Spinal cord (tissue), 10 donors: ENCODE results near the gene NUBP2. TPM values are rescaled to one million over a fixed set of nuclear protein-coding genes. Genes with fewer than 3 reads are reported as not detected.

Experiments used
- DNase-seq, 6 donors: peaks; one replicate each; pipeline versions ENCODE4 v3.0.0 to v3.0.0-alpha.2; 2013 to 2015; ENCODE audit warnings: low spot score in 6 of 6, low read depth in 4 of 6
- H3K27ac ChIP-seq: one replicate; pipeline ENCODE4 v1.5.1; 2013; ENCODE audit warnings: low read depth, low read length, control low read depth
- H3K27me3 ChIP-seq: one replicate; pipeline ENCODE4 v1.6.1; 2013; ENCODE audit warnings: low read length; ENCODE audit not compliant: control insufficient read depth, insufficient read depth
- H3K36me3 ChIP-seq: one replicate; pipeline ENCODE4 v1.6.1; 2013; ENCODE audit warnings: low read length; ENCODE audit not compliant: control insufficient read depth, insufficient read depth
- H3K4me1 ChIP-seq: one replicate; pipeline ENCODE4 v1.6.1; 2013; ENCODE audit warnings: low read length; ENCODE audit not compliant: control insufficient read depth, insufficient read depth
- H3K4me3 ChIP-seq: one replicate; pipeline ENCODE4 v1.5.1; 2013; ENCODE audit warnings: low read depth, low read length, control low read depth
- H3K9me3 ChIP-seq: one replicate; pipeline ENCODE4 v1.6.1; 2013; ENCODE audit warnings: low read length; ENCODE audit not compliant: control insufficient read depth, insufficient read depth
- WGBS: methylation state at CpG from one replicate; pipeline ENCODE4 v1.1.5; 2013; ENCODE audit warnings: missing lambda C conversion rate; ENCODE audit not compliant: insufficient coverage; 5-methylcytosine and 5-hydroxymethylcytosine counted together
- polyA plus RNA-seq, 2 donors: library from polyadenylated mRNA; unstranded; fragments of 120-200 nt; gene quantifications; one replicate each; pipeline ENCODE4 v1.2.1, GENCODE V29; 2013; ENCODE audit not compliant: insufficient read length in 2 of 2
- total RNA-seq, 2 donors: library from RNA; depleted of rRNA in 1 of 2; stranded (reverse); fragments of 120-200 nt in 1 of 2; fragments of >200 nt in 1 of 2; gene quantifications; one replicate each; pipeline versions ENCODE4 v1.2.3 to v1.2.4, GENCODE V29; 2013 to 2014
- donor health status: healthy.

Gene NUBP2
- total and polyA plus RNA-seq, 4 donors, result 24.7 to 80.4 (median 67.7) TPM

DNA sequence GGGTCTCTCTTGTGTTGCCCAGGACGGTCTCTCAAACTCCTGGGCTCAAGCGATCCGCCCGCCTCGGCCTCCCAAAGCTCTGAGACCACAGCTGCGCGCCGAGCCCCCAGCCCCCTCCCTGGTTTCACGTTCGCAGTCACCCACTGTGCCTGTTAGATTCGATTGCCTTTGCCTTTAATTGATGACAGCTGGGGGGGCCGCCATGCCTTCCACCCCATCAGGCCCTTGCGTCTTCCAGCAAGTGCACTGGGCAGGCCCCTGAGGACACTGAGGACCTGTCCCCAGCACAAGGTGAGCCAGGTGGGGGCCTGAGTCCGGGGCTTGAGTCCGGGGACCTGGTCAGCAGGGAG is 7.5 kb downstream of the NUBP2 start:
- no peak overlapping the region for H3K27ac ChIP-seq

DNA sequence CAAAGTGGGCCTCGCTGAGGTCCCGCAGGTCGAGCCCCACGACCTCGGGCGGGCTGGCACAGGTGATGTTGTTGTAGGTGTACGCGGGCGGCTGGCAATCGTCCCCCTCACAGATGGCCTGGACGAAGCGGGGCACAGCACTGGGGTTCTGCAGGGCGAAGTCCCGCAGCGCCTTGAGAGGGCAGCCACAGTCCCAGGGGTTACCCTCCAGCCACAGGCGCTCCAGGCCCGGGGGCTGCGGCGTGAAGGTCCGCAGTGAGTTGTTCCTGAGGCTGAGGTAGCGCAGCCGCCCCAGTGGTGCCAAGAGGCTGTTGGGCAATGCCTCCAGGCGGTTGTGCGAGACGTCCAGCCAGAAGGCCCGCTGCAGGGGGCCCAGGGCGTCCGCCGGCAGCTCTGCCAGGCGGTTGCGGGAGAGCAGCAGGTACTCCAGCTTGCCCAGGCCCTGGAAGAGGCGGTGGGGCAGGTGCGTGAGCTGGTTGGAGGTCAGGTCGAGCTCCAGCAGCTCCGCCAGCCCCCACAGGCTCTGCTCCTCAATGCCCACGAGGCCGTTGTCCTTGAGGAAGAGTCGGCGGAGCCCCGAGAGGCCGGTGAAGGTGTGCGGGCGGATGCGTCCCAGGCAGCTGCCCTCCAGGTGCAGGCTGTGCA is 8.0 kb downstream of the NUBP2 start:
- Histone ChIP-seq H3K27me3 (no peaks in the 10 kb centered on the region), H3K9me3 (no peaks in the 10 kb centered on the region), H3K4me3 (no peak overlapping the region), H3K4me1 (no peaks in the 10 kb centered on the region), H3K36me3 (peaks cover 95% of the 10 kb centered on the region), H3K27ac (no peak overlapping the region)
- DNase-seq, result no peak
- WGBS, result 95% methylated on average over 44 of the region's 44 CpGs

More for the DNA sequence above, 7.5 kb downstream of the NUBP2 start:
- no peaks in the 10 kb centered on the region for H3K9me3 ChIP-seq
- H3K4me1 ChIP-seq, result peaks cover under 1% of the 10 kb centered on the region
- 92% methylated on average over 15 of the region's 15 CpGs for WGBS
- peaks cover 98% of the 10 kb centered on the region for H3K36me3 ChIP-seq
- DNase-seq, result no peak
- no peak overlapping the region for H3K4me3 ChIP-seq
- H3K27me3 ChIP-seq, result no peaks in the 10 kb centered on the region

DNA sequence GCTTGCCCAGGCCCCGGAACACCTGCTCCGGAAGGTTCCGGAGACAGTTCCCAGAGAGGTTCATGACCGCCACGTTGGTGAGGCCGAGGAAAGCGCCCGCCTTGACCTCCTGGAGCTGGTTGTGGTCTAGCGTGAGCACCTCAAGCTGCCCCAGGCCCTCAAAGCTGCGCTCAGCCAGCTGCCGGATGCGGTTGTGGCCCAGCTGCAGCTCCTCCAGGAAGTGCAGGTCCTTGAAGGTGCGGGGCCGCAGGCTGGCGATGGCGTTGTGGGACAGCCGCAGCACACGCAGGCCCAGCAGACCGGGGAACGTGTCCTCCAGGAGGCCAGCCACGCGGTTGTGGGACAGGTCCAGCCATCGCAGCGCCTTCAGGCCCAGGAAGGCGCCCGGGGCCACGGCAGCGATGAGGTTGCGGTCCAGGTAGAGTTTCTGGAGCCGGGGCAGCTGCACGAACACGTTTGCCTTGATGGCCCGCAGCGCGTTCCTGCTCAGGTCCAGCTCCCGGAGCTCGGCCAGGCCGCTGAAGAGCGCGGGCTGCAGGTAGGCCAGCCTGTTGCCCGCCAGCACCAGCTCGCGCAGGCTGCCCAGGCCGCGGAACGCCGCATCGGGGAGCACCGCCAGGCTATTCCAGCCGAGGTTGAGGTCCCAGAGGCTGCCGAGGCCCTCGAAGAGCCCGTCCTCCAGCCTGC is 8.6 kb downstream of the NUBP2 start:
- Histone ChIP-seq H3K27ac (no peak overlapping the region), H3K36me3 (peaks cover 89% of the 10 kb centered on the region), H3K4me3 (no peak overlapping the region), H3K27me3 (no peaks in the 10 kb centered on the region), H3K4me1 (no peaks in the 10 kb centered on the region), H3K9me3 (no peaks in the 10 kb centered on the region)
- 96% methylated on average over 53 of the region's 53 CpGs for WGBS
- no peak for DNase-seq

DNA sequence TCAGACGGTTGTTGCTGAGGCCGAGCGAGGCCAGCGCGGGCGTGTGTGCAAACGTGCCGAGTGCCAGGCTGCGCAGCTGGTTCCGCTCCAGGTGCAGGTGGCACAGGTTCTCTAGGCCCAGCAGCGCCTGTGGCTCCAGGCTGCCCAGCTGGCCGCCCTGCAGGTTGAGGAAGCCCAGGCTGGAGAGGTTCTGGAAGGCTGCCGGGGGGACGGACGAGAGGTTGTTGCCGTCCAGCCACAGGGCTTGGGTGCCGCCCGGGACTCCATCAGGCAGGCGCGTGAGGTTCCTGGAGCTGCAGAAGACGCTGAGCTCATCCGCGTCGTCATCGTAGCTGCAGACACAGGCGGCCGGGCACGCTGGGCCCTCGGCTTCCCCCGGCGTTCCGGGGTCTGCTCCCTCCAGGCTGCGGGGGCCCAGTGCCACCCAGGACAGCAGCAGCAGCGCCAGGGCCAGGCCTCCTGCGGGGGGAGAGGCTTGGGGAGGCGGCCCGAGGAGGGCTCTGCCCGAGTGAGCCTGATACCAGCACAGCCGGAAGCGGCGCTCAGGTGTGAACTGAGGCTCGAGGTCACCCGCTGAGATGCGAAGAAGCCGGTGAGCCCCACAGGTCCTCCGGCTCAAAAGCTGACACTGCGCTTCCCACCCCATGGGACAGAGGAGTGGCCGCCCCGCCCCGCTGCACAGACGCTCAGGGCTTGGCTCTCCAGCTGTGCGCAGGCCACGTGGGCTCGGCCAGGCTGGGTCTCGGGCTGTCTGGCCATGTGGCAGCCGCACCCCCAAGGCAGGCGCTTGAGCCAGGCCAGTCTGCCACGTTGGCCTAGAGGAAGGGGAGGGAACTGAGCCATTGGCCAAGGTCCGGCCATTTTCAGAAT is 9.4 kb downstream of the NUBP2 start:
- 88% methylated on average over 59 of the region's 59 CpGs for WGBS
- no peaks in the 10 kb centered on the region for H3K4me1 ChIP-seq
- no peak for DNase-seq
- H3K27me3 ChIP-seq, result no peaks in the 10 kb centered on the region
- no peaks in the 10 kb centered on the region for H3K9me3 ChIP-seq
- H3K36me3 ChIP-seq, result peaks cover 81% of the 10 kb centered on the region
- H3K4me3 ChIP-seq, result no peak overlapping the region
- no peak overlapping the region for H3K27ac ChIP-seq

DNA sequence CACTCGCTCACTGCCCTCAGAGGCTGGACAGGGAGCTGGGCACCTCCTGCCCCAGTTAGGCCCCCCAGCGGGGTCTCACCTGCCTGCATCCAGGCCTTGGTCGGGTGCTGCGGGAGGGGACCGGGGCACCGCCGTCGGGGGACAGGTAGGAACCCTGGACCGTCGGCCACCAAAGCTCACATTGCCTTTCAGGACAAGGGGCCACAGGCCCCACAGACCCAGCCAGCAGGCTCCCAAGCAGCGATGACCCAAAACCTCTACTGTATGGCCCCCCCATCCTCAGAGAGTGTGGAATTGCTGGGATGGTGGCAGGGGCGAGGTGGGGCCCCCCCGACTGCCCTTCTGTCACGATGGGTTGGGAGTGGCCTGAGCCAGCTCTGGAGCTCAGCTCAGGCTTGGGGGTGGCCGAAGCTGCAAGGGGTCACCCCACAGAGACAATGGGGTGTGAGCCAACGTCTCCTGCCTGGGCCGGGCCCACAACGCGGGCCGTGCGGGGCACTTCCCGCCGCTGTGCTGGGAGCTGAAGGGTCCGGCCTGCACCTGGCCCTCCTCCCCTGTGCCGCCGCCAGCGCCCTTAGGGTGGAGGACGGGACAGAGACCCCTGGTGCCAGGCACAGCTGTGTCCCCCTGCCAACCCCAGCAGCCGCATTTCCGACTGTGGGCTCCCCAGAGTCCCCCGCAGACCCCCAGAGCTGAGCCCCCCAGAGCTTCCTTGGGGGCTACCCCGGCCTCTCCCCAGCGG is 10.2 kb downstream of the NUBP2 start:
- Histone ChIP-seq H3K4me3 (no peak overlapping the region), H3K27me3 (no peaks in the 10 kb centered on the region), H3K9me3 (peaks cover 3% of the 10 kb centered on the region), H3K4me1 (no peaks in the 10 kb centered on the region), H3K36me3 (peaks cover 72% of the 10 kb centered on the region), H3K27ac (no peak overlapping the region)
- 89% methylated on average over 32 of the region's 33 CpGs for WGBS
- DNase-seq, result no peak

DNA sequence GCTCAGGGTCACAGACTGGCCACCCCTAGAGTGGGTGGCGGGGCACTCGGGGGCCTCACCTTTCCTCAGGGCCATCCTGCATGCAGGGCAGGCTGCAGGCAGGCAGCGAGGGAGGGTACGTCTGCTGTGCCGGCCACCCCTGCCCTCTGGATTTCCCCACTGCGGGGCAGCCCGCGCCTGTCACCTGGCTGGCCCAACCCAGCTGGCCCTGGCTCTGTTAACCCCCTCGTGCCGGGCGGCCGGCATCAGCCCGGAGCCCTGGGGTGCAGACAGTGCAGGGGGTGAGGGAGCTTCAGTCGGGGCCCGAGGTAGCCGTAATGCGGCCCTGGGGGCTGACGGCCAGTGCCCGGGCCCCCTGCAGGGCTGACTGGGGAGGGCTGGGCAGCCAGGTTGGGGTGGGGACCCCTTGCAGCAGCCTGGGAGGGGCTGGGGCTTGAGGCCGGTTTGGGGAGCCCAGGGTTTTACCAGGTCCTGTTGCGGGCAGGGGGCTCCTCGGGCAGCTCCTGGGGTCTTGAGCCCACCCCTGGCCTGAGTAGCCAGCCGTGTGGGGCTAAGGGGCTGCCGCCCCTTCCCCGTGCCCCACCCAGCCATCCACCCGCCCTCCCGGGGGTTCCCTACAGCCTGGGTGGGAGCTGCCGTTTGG is 10.9 kb downstream of the NUBP2 start, which contains the start of gene IGFALS:
Gene IGFALS, minus strand, starts transcription at position 128 of the 643 bp plus-strand sequence. Its CDS starts 53 bp downstream, at position 75.
- no peak for DNase-seq
- 70% methylated on average over 28 of the region's 28 CpGs for WGBS
- no peak within 1 kb of the TSS for H3K4me3 ChIP-seq
- no peaks in the 10 kb centered on the region for H3K27me3 ChIP-seq
- H3K27ac ChIP-seq, result no peak within 1 kb of the TSS
- no peaks in the 10 kb centered on the region for H3K4me1 ChIP-seq
- H3K9me3 ChIP-seq, result peaks cover 5% of the 10 kb centered on the region
- peaks cover 66% of the 10 kb centered on the region for H3K36me3 ChIP-seq

DNA sequence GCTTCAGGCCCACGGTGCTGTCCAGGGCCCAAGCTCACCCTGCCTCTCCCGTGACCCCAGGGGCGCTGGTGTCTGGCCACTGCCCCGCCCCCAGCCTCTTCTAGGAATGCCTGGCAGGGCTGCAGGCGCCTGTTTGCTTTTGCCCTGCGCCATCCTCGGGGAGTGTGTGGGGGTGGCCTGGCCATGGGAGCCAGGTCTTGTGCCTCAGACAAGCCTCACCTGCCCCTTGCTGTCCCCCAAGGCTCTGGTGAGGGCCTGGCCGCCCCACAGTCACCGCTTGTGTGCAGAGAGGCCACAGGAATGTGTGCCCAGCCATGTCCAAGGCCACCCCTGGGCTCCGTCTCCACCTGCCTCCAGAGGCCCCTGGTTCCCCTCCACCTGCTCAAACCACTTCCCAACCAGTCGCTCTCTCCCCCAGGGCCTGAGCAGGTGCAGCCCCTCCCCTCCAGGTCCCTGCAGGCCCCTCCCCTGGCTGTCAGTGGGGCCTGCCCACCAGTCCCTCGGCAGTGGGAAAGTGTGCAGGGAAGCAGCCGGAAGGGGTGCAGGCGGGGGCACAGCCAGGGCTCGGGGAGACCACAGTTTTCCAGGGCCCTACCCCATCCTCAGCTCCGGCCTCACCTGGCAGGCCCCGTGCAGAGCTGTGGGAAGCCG is 11.6 kb downstream of the NUBP2 start:
- H3K4me1 ChIP-seq, result no peaks in the 10 kb centered on the region
- DNase-seq, result no peak
- peaks cover 5% of the 10 kb centered on the region for H3K9me3 ChIP-seq
- H3K27me3 ChIP-seq, result no peaks in the 10 kb centered on the region
- H3K27ac ChIP-seq, result no peak overlapping the region
- H3K36me3 ChIP-seq, result peaks cover 59% of the 10 kb centered on the region
- 69% methylated on average over 18 of the region's 18 CpGs for WGBS
- H3K4me3 ChIP-seq, result no peak overlapping the region

DNA sequence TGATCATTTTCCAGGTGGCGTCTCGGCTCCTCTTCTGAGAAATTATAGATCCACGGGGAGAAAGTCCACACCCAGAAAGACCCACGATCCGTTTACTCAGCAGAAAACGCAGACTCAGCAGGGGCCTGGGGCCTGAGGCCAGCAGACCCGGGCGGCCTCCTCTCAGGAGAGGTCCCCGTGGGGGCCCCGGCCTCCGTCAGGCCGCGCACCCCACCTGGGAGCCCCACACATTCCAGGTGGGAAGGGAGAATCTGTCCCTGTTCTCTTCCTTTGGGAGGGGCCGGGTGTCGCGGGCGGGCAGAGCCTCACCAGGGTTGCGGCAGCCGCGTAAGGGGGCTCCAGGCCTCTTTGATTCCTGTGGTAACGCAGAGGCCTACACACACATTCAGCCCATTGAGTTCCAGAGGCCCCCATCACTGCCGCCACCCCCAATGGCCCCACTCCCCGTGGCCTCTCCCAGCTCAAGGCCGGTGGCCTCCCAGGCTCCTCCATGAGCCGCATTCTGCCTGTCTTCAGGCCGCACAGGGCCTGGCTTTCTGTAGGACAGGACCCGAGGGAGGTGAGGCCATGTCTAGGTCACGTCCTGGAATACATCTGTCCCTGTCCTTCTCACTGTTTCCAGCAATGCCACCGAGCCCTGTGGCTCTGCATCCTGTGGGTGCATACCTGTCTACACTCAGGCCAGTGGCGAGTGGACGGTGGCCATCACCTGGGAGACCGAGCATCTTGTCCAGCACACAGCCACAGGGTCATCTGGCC is 12.3 kb downstream of the NUBP2 start:
- WGBS, result 84% methylated on average over 27 of the region's 32 CpGs
- DNase-seq, result no peak

More for the DNA sequence above, 12.3 kb downstream of the NUBP2 start:
- peaks cover 5% of the 10 kb centered on the region for H3K9me3 ChIP-seq
- no peaks in the 10 kb centered on the region for H3K27me3 ChIP-seq
- peaks cover 52% of the 10 kb centered on the region for H3K36me3 ChIP-seq
- H3K4me3 ChIP-seq, result no peak overlapping the region
- H3K4me1 ChIP-seq, result no peaks in the 10 kb centered on the region
- H3K27ac ChIP-seq, result no peak overlapping the region
